SKM-1 (cell line): ENCODE measurements around the gene SLA2.
"Not testable (repeated sequence)": the region's sequence is repeated elsewhere in the genome, so short reads cannot be mapped to it uniquely, and the experiment has no call there.

Source experiments
- DNase-seq: peaks from one replicate; lab custom pipeline; 2025; ENCODE audit not compliant: unreplicated experiment; lab: John Stamatoyannopoulos, UW

Gene SLA2

DNA sequence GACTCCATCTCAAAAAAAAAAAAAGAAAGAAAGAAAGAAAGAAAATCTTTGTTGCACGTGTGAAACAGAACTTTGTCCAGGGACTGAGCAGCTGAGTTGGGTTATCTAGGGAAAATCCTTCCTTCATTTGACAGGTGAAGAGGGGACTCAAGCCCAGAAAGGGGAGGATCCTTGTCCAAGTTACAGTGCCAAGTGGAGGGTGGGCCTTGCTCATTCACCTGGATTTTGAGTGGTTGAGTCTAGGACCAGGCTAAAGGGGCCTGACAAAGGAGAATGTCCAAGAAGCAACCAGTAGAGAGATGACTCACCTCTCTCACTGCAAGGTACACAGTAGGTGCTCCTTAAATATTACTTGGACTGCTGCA lies 69.9 kb downstream of the SLA2 start:
- DNase-seq = no peak

- DNase-seq = no peak
These were observed 71.4 kb downstream of the SLA2 start for GRCh38 chr20:36574366-36575135.

GRCh38 chr20:36573798-36574365 lies 72.1 kb downstream of the SLA2 start:
- no peak for DNase-seq

GRCh38 chr20:36573103-36573797 lies 72.7 kb downstream of the SLA2 start, which contains the start of gene TGIF2:
TGIF2 (plus strand) TSS chr20:36573597; CDS start chr20:36578775, 5,178 bp downstream.
- DNase-seq = peak; percentile 32

DNA sequence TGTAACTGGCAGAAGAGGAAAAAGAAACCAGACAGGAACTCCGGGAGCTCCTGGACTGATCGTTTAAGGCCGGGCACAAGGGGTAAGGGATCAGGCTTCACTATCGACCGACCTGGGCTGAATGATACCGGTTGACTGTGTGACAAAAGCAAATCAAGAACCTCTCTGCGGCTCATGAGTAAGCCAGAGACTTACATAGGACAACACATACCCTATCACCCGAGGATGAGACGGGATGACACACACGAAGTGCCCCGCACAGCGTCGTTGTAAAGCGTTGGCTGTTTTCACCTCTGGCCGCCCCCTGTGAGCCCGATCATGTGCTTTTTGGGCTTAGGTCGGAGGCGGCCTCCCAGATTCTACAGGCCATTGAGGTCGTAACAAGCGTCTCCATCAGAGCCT lies 73.3 kb downstream of the SLA2 start:
- no peak for DNase-seq

- DNase-seq = no peak
These were observed 74.2 kb downstream of the SLA2 start for GRCh38 chr20:36571564-36572504.

DNA sequence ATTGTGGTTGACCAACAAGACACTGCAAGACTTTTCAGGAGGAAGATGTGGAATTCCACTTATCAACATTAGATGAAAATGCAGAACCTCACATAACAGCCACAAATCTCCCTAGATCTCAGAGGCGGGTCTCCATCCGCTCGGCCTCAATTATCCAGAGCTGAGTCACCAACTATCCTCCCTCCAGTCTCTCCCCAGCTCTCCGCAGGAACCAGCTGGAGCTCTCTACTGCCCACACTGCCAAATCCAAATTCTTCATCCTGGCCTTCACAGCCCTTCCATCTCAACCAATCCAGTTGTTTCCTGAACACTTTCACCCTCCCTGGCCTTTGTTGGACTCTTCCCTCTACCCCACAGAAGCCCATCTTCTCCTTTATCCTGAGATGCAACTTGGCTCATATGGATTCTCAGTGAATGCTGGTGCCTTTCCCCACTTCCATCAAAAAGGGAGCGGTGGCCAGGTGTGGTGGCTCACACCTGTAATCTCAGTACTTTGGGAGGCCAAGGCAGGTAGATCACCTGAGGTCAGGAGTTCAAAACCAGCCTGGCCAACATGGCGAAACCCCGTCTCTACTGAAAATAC lies 76.1 kb downstream of the SLA2 start:
- DNase-seq = no peak

DNA sequence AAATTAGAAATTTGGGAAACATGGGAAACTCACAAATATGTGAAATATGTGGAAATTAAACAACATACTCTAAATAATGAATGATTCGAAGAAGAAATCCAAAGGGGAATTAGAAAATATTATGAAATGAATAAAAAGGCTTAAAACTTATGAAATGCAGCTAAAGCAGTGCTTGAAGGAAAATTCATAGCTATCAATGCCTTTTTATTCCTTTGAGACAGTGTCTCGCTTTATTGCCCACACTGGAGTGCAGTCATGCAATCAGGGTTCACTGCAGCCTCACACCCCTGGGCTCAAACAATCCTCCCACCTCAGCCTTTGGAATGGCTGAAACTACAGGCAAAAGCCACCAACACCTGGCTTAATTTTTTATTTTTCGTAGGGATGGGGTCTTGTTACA lies 80.5 kb downstream of the SLA2 start:
- no peak for DNase-seq

- DNase-seq = not testable (repeated sequence)
These were observed 81.3 kb downstream of the SLA2 start for GRCh38 chr20:36564726-36565121.

GRCh38 chr20:36564078-36564725 lies 81.8 kb downstream of the SLA2 start:
- not testable (repeated sequence) for DNase-seq

DNA sequence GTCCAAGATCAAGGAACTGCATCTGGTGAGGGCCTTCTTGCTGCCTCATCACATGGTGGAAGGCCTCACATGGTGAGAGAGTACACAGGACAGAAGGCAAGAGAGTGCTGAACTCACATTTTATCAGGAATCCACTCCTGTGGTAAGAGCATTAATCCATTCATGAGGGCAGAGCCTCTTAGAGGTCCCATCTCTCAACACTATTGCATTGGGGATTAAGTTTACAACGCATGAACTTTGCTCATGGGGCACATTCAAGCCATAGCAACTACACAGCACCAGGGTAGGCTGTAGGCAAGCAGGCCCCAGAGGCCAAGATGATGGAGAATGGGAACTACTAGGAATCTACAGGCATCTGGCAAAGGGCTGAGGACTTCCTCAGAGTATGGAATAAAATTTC lies 82.6 kb downstream of the SLA2 start:
- no peak for DNase-seq

DNA sequence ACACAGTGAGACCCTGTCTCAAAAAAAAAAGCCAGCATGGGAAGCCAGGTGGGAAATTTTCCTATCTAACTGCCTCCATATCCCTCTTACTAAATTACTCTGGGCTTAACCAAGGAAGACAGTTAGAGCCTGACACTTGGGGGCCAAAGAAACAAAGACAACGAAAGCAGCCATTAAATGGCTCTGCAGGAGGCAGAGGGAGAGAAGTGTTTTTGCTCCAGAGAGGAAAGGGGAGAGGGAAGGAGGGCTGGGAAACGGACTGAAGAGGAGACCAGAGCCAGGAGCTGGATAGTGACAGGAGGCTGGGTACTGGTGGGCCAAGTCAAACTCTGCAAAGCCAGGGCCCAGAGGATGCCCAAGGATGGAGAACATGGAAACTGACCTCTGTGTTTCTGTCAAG lies 83.3 kb downstream of the SLA2 start:
- no peak for DNase-seq
